Myocyte (in vitro differentiated cells): ENCODE data around the gene MYO1H. TPM values are rescaled to one million over a fixed set of nuclear protein-coding genes. Genes with fewer than 3 reads are reported as not detected.
"Not testable (repeated sequence)": the region's sequence is repeated elsewhere in the genome, so short reads cannot be mapped to it uniquely, and the experiment has no call there.

Experiments
- DNase-seq: peaks from one replicate; pipeline ENCODE4 v3.0.0-alpha.2; 2012; ENCODE audit warnings: low read depth
- polyA plus RNA-seq: library from polyadenylated mRNA; unstranded; fragments of >200 nt; gene quantifications from one replicate; pipeline ENCODE4 v1.2.1, GENCODE V29; 2012; ENCODE audit warnings: missing spikeins
- total RNA-seq: library from RNA; depleted of rRNA; stranded (reverse); fragments of >200 nt; gene quantifications from 2 replicates; pipeline ENCODE4 v1.2.3, GENCODE V29; 2014

Gene MYO1H
- total RNA-seq = not detected in 2 replicates
- polyA plus RNA-seq = 0.09 TPM

DNA sequence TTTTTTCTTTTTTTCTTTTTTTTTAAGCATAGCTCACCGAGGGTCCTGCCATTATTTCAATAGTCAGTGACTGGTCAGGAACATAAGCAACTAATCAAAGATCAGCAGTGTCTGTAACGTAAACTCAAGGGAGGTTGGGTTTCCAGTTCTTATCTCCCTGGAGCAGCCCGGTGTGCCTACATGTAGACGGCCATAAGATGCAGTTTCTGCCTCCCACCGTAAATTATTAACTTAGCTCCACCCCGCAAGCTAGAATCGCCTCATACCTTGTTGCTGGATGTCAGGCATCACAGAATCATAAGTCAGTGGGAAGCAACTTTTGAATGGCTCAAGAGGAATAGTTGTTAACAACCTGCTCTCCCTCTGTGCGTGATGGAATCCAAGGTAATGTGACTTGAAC is at the start of gene MYO1H:
Gene MYO1H, plus strand, starts transcription at position 312 of the 400 bp plus-strand sequence. Its CDS starts 61 bp downstream, at position 373.
- DNase-seq = no peak

GRCh38 chr12:109299849-109300248 is 47.9 kb upstream of the MYO1H start:
- no peak for DNase-seq

DNA sequence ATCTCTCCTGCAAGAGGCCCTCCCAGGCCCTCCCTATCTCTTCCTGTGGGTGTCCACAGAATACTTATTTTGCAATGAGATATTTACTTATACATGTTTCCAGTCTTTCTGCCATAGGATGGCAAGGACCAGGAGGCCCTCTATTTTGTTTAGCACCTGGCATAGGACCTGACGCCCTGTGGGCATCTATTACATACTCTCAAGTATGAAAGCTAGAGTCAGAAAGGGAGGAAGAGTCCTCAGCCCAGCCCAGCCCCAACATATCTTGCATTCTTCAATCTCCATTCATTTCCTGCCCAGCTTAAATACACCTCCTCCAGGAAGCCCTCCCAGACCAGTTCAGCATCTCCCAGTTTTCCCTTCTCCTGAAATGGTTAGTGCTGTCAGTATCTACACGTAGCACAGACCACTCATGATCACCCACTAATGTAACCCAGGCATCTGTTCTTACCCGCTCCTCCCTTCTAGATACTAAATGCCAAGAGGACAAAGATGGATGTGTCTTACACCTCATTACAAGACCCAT is 46.0 kb upstream of the MYO1H start:
- no peak for DNase-seq

DNA sequence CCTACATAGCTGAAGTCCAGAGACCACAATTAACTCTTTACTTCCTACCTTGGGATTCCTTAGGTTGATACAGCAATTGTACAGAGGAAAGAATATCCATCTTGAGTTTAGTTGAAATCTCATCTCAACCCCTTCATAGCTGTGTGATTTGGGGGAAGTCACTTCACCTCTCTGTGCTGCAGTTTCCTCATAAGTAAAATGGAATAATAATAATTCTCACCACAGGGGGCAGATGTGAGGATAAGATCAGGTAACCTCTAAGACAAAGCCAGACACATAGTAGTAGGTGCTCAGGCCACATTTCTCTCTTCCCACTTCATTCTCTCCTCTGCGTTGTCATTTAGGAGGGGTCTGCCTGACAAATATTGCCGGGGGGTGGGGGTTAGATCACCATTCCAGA is 45.3 kb upstream of the MYO1H start:
- DNase-seq = no peak

DNA sequence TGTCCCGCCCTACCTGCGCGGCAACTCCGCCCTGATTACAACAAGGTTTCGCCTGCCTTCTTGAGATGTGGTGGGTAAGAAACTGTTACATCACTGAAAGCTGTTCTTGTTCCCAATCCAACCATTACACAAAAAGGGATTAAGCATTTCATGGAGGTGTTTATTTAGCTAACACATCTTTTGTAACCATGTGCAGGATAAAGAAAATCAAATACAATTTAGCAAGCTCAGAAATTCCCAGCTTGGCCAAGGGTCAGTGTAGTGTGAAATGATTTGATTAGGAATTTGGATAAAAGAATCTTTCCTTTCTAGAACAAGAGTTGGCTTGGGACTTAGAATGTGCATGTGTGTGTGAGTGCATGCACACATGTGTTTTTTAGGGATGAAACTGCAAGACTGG is 44.9 kb upstream of the MYO1H start:
- DNase-seq = no peak

DNA sequence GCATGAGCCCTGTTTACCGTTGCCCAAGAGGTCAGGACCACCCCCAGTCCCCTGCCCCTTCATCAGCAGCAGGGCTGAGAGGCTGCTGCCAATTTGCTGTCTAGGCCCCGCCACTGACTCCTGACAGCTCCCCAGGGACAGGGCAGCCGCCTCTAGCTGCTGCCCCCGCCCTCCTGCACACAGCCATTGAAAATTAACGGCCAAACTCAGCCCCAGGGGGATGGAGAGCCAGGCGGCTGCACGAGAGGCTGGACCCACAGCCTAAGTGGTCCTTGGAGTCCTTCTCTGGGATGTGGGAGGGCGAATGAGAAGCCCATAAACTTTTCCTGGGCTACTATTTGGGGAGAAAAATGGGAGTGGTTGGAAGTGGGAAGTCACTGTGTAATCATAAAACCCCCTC is 43.2 kb upstream of the MYO1H start:
- DNase-seq = no peak

DNA sequence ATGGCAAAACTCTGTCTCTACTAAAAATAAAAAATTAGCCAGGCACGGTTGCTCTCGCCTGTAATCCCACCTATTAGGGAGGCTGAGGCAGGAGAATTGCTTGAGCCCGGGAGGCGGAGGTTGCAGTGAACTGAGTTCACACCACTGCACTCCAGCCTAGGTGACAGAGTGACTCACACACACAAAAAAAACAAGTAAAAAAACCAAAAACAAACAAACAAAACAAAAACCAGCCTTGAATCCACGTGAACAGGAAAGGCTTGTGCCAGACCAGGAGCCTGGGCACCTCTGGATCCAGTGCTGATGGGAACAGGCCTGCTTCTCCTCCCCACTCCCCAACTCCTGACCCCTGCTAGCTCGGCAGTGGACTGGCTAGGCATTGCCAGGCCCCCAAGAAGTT is 42.2 kb upstream of the MYO1H start:
- DNase-seq = no peak

GRCh38 chr12:109307051-109307450 is 40.6 kb upstream of the MYO1H start:
- no peak for DNase-seq

DNA sequence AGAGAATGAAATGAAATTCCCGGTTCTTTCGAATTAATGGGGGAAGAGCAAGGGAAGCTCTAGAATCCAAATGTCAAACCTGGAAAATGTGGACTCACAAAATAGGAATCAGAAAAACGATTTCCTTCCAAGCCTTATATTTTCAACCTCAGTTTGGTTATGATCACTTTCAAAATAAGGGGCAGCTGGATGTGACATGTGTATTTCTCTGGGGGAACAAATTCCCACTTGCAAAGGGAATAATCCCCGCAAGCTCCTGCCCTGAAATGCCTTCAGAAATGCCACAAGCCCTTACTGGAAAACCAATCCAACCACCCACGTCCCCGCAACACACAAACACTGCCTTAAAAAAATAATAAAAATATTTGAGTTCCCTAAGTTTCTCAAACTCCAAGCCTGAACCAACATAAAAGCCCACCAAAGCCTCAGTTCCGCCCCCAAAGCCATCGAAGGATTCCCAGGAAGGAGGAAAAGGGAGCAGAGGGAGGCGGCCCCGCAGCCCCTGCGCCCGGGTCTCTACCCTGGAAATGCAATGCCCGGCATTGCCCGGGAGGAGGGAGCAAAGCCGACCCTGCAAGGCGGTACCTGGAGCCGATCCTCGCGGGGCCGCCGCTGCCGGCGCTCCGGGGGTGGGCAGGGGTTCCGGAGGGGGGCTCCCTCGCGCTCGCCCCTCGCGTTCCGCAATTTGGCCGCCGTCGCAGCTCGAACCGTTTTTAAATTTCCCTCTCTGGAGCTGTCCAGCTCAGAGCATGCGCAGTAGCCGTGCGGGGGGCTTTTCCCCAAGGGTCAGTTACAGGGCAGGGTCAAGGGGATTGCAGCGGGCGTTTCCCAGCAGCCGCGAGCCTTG is 38.9 kb upstream of the MYO1H start, which contains the start of gene FOXN4:
Gene FOXN4, minus strand, starts transcription at position 751 of the 847 bp plus-strand sequence. CDS start 963 bp downstream, outside the sequence.
- DNase-seq = no peak

GRCh38 chr12:109309381-109310246 is 38.1 kb upstream of the MYO1H start:
- no peak for DNase-seq

DNA sequence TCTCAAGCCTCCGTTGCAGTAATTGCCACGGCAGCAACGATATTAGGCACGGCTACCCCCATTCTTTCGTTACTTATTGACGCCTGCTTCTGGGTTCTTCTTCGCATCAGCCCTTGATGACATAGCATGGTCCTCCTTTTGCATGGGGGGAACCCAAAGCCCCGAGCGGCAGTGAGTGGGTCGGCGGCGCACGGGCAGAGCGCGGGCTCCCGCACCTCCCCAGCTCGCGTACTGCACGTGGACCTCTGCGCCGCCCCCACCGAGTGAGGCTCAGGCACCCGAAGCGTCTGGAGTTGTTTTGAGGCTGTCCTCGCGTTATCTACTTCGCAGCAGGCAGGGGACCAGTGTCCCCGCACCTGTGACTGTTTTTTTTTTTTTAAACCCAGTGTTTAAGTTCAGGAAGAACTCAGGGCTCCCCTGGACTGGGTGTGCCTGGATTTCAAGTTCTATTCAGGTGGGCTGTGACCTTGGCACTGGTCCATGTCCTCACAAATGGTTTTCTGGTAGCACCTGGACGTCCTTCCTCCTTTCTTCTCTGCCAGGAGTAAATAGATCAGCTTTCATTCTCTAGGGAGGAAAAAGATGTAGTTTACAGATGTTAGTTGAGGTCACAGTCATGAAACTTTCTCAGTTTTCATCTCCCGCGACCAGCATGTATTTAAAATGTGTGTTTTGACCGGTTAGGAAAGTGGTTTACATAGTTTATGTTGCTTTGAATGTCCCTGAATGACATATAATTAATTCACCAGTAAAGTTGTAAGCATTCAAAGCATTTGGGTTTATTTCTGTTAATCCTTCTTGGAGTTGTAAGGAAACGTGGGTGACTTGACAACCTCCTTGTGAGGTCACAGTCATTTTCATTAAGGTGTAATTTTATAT is 37.2 kb upstream of the MYO1H start:
- DNase-seq = no peak

GRCh38 chr12:109321294-109321693 is 26.4 kb upstream of the MYO1H start:
- DNase-seq = not testable (repeated sequence)

GRCh38 chr12:109329003-109329402 is 18.7 kb upstream of the MYO1H start:
- no peak for DNase-seq

GRCh38 chr12:109329686-109330085 is 18.0 kb upstream of the MYO1H start:
- DNase-seq = peak; percentile 64

- no peak for DNase-seq
Observed at GRCh38 chr12:109330282-109331230, 17.1 kb upstream of the MYO1H start.

DNA sequence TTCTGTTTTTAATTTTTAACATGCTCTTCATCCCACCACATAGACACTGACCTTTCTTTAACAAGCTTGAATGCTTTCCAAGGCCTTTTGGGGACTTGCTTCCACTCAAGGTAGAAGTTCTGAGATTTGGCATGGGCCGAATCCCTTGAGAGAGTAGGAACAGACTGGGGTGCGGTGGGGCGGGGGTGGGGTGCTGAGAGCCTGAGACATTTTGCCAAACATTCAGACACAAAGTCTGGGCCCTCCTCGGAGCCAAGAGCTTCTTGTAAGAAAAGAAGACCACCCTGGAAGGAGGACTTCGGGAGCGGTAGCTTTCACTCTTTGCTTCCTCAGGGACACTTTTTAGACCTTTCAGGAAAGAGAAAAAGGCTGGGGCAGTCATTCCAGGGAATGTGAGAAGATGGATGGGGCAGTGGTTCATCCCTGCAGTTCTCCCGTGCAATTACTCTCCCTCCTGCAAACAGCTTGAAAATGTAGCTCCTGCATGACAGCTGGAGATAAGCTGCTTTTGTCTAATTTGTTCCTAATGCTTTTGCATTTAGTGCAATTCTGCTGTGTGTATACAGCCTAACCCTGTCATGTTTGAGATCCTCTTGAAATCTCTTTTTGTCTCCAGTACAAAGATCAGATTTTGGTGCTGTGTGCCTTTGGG is 16.3 kb upstream of the MYO1H start:
- DNase-seq = no peak

- no peak for DNase-seq
Observed at GRCh38 chr12:109334887-109335286, 12.8 kb upstream of the MYO1H start.

GRCh38 chr12:109336593-109336992 is 11.1 kb upstream of the MYO1H start:
- no peak for DNase-seq

- no peak for DNase-seq
Observed at GRCh38 chr12:109343677-109344076, 4.0 kb upstream of the MYO1H start.
